Choroid plexus epithelial cell (primary cell): ENCODE measurements around the gene COL25A1.
A peak's percentile ranks its signal among the peaks of the same experiment; 100 is the strongest.

Experiments used
- DNase-seq: peaks from one replicate; pipeline ENCODE4 v3.0.0-alpha.2; 2010; ENCODE audit warnings: low read depth
- H3K4me3 ChIP-seq: 2 replicates; pipeline ENCODE4 v1.5.1; 2011; ENCODE audit warnings: low read depth, mild to moderate bottlenecking, control low read depth, low read length, moderate library complexity
- TF ChIP-seq, protein P1 (sequence below): conservative IDR thresholded peaks from 2 replicates; pipeline ENCODE4 v1.5.1; 2011; ENCODE audit warnings: low read depth, mild to moderate bottlenecking, control low read depth, inconsistent platforms, low read length, moderate library complexity

Gene COL25A1

DNA sequence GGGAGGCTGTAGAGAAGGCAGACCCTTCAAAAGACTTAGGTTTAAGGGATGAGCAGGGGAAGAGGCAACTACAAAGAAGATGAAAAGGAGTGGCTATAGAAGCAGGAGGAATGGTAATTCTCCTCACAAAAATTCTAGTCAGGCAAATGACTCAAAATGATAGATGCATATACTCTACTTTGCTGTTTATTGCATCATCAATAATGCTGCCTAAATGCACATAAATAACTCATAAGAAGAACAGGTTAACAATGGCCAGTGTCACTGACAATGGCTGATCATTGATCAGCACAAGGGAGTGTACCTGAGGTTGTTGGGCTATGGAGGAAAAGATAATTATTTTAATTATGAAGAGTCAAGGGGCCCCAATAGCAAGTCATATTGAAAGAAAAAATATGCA lies 354.9 kb downstream of the COL25A1 start:
- no peak overlapping the region for H3K4me3 ChIP-seq
- TF ChIP-seq, protein P1, sequence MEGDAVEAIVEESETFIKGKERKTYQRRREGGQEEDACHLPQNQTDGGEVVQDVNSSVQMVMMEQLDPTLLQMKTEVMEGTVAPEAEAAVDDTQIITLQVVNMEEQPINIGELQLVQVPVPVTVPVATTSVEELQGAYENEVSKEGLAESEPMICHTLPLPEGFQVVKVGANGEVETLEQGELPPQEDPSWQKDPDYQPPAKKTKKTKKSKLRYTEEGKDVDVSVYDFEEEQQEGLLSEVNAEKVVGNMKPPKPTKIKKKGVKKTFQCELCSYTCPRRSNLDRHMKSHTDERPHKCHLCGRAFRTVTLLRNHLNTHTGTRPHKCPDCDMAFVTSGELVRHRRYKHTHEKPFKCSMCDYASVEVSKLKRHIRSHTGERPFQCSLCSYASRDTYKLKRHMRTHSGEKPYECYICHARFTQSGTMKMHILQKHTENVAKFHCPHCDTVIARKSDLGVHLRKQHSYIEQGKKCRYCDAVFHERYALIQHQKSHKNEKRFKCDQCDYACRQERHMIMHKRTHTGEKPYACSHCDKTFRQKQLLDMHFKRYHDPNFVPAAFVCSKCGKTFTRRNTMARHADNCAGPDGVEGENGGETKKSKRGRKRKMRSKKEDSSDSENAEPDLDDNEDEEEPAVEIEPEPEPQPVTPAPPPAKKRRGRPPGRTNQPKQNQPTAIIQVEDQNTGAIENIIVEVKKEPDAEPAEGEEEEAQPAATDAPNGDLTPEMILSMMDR: no peak
- no peak for DNase-seq

DNA sequence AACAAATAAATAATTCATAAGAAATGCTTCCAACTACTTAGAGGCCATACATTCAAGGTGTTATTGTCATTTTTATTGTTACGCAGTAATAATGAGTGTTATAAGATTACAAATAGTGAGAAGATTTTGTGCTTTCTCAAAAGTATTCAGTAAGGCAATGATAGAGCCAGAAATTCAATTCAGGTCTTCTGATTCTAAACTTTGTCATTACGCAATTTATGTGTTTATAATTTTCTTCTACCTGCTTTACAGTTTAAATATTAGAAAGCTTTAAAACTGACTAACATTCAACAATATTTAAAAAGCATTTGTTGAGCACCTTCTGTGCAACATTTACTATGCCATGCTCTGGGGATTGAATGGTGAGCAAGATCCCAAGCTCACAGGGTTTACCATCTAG lies 356.2 kb downstream of the COL25A1 start:
- DNase-seq: no peak
- H3K4me3 ChIP-seq: no peak overlapping the region
- TF ChIP-seq, protein P1: no peak

DNA sequence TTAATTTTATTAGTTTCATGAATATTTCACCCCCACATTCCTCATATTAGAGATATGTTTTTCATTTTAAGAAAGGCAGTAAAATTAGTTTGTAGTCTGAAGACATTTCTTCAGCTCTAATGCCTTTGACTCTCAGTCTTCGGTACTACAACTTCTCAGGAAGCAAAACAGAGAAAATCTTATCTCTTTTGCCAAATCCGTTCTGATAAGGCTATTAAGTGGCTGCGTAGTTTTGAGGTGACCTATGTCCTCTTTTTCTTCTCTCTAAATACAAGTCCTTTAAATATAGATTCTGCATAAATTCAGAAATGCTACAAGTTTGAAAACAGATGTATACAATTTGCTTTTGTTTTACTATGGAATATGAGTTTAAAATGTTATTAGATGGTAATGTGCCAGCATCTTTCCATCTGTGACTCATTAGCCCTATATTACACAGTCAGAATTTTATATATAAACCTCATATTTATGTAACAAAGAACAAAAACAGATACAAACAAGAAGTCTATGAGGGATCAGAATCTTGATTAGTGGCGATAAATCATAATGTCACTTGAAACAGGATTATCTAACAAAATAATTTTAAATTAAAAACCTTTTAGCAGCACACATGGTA lies 358.4 kb downstream of the COL25A1 start:
- TF ChIP-seq, protein P1: no peak
- peak; percentile 20 for DNase-seq
- H3K4me3 ChIP-seq: no peak overlapping the region

DNA sequence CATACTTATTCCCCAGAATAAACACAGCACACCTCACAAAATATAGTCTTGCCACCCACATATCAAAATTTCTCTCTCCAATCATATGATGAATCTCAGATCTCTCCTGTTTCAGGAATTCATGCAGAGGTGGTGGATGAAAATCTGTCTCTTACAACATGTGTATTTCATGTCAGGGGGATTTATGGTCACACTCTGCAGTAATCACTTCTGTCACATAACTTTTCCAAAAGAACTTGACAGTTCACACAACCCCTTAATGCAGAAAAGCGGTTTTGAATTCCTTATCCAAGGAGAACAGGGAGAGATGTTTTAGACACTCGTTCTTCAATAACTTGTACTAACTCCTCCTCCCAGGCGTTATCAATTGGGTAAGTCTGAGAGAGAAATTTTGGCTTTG lies 359.1 kb downstream of the COL25A1 start:
- DNase-seq: no peak
- TF ChIP-seq, protein P1: no peak
- no peak overlapping the region for H3K4me3 ChIP-seq

DNA sequence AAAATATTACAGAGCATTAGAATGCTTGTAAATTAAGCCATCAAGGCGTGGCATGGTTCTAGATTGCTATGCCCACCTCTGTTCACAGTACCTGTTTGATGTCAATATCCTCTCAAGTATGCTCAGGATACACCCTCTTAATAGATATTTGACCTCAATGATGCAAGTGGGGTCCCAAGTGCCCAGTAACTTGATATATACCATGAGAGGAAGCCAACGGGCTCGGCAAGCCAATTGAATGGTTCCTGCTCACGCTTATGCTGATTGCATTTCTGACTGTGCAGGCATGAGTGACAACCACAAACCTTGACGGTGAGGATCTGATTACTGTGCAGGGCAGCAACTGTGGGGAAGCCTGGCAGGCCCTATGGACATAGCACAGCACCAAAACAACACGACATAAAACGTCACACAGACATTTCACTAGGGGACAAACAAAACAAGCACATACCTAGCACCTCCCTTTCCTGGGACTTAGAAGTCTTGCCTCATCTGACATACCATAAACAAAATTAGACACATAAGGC lies 360.5 kb downstream of the COL25A1 start:
- H3K4me3 ChIP-seq: no peak overlapping the region
- no peak for DNase-seq
- TF ChIP-seq, protein P1: no peak

DNA sequence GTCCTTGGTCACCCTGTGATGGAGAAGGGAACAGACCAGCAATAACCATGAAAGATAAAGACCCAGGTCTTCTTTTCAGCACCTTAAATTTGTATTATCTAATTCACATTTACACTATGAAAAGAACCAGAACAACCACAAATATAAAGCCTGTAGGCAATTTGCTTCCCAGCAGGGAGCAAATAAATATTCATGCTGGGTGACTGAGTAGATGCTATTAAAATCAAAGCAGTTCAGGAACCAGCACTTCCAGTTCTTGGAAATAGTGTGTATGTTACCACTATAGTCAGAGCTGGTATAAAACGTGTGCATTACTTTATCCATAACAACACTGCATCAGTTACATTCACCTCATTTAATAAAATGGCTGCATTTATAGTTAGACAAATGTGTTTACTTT lies 361.8 kb downstream of the COL25A1 start:
- TF ChIP-seq, protein P1: no peak
- DNase-seq: no peak
- no peak overlapping the region for H3K4me3 ChIP-seq

DNA sequence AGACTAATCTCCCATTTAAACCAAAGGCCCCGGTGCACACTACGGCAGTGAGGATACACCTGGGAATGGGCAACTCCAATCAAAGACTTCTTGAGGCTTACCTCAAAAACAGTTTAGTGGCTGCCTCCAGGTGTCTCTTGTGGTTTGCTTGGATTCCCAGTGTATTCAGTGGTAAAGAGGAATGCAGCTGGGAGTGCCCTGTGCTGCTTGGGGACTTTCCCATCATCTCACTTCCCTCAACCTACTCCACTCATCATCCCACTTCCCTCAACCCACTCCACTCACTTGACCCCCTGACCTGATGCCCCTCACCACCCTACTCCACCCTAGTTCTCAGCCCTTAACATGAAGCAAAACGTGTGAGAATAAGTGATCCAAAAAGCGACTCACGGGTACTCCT lies 362.3 kb downstream of the COL25A1 start:
- TF ChIP-seq, protein P1: no peak
- no peak for DNase-seq
- no peak overlapping the region for H3K4me3 ChIP-seq
